ENCODE data around the gene CLDN14.

DNA sequence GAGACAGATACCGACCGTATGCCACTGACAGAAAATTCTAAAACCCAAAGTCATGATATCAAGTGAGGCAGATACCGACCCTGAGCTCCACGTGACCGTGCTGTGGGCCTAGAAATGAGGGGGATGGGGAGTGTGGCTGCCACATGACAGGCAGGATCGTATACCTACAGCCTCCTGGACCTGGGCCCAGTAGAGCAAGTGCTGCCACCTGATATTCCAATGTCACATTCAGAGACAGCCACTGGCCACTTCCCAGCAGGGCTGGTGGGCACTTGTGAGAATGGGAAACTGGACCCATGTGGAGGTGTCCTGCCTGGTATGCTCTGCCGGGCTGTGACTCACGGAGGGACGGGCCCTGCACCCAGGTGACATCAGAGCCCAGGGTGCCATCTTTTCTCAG lies 44.6 kb upstream of the CLDN14 start:
- TF ChIP-seq, protein P1, sequence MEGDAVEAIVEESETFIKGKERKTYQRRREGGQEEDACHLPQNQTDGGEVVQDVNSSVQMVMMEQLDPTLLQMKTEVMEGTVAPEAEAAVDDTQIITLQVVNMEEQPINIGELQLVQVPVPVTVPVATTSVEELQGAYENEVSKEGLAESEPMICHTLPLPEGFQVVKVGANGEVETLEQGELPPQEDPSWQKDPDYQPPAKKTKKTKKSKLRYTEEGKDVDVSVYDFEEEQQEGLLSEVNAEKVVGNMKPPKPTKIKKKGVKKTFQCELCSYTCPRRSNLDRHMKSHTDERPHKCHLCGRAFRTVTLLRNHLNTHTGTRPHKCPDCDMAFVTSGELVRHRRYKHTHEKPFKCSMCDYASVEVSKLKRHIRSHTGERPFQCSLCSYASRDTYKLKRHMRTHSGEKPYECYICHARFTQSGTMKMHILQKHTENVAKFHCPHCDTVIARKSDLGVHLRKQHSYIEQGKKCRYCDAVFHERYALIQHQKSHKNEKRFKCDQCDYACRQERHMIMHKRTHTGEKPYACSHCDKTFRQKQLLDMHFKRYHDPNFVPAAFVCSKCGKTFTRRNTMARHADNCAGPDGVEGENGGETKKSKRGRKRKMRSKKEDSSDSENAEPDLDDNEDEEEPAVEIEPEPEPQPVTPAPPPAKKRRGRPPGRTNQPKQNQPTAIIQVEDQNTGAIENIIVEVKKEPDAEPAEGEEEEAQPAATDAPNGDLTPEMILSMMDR (IDR thresholded peaks at IDR 0.05): no peak
- TF ChIP-seq POLR2A (IDR thresholded peaks at IDR 0.05) (no peak), POLR2AphosphoS5 (IDR thresholded peaks at IDR 0.05) (no peak)
